HG02759 (cell line): ENCODE measurements around the gene DOCK7.

Experiments used
- ATAC-seq: cut with Tn5 transposase; IDR thresholded peaks from one replicate; pipeline ENCODE4 v1.9.1; 2021; ENCODE audit warnings: mild to moderate bottlenecking, moderate library complexity; ENCODE audit not compliant: unreplicated experiment

The DOCK7 gene

GRCh38 chr1:62420214-62420613, 268.0 kb downstream of the DOCK7 start:
- ATAC-seq = no peak

- no peak for ATAC-seq
These were observed 270.7 kb downstream of the DOCK7 start for GRCh38 chr1:62417351-62417999.

- no peak for ATAC-seq
These were observed 272.5 kb downstream of the DOCK7 start for GRCh38 chr1:62415687-62416086.

- ATAC-seq = no peak
These were observed 280.7 kb downstream of the DOCK7 start for GRCh38 chr1:62407398-62408009.

- no peak for ATAC-seq
These were observed 281.6 kb downstream of the DOCK7 start for GRCh38 chr1:62406576-62406975.

GRCh38 chr1:62405247-62405646, 282.9 kb downstream of the DOCK7 start:
- ATAC-seq = no peak
